ENCODE measurements around the gene SON. TPM values are rescaled to one million over a fixed set of nuclear protein-coding genes. Genes with fewer than 3 reads are reported as not detected.
"Not testable (repeated sequence)": the region's sequence is repeated elsewhere in the genome, so short reads cannot be mapped to it uniquely, and the experiment has no call there.

Gene SON
- total RNA-seq, 1 experiment from 2014 or later: 183 TPM

- ATAC-seq (no peak), DNase-seq (ENCODE audit: low read depth, low spot score) (no peak)
- ChIA-PET CTCF (no interaction called here), POLR2A (no interaction called here)
- TF ChIP-seq TCF7L2 (IDR thresholded peaks at IDR 0.05; ENCODE audit: low read depth, low read length): no peak
- TF ChIP-seq POLR2AphosphoS5 (IDR thresholded peaks at IDR 0.05; ENCODE audit: low read depth, low read length): no peak
- TF ChIP-seq SIN3A (IDR thresholded peaks at IDR 0.05; ENCODE audit: borderline replicate concordance, insufficient read depth, low read depth, low read length): no peak
- TF ChIP-seq, protein P1, sequence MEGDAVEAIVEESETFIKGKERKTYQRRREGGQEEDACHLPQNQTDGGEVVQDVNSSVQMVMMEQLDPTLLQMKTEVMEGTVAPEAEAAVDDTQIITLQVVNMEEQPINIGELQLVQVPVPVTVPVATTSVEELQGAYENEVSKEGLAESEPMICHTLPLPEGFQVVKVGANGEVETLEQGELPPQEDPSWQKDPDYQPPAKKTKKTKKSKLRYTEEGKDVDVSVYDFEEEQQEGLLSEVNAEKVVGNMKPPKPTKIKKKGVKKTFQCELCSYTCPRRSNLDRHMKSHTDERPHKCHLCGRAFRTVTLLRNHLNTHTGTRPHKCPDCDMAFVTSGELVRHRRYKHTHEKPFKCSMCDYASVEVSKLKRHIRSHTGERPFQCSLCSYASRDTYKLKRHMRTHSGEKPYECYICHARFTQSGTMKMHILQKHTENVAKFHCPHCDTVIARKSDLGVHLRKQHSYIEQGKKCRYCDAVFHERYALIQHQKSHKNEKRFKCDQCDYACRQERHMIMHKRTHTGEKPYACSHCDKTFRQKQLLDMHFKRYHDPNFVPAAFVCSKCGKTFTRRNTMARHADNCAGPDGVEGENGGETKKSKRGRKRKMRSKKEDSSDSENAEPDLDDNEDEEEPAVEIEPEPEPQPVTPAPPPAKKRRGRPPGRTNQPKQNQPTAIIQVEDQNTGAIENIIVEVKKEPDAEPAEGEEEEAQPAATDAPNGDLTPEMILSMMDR (IDR thresholded peaks at IDR 0.05): no peak
- TF ChIP-seq REST (IDR thresholded peaks at IDR 0.05; ENCODE audit: insufficient read depth in 1 of 2, low read depth in 2 of 2, low read length in 1 of 2): no peak
- BruUV-seq (replicated peaks): no TSS peak
- no peaks in the 10 kb centered on the region for H3K9me3 ChIP-seq (ENCODE audit: control insufficient read depth, insufficient read depth, low read depth, low read length)
- no peaks in the 10 kb centered on the region for H3K36me3 ChIP-seq (ENCODE audit: control insufficient read depth, insufficient read depth, low read length)
- no peak overlapping the region for H3K4me3 ChIP-seq (ENCODE audit: low read depth in 2 of 2, low read length in 2 of 2)
- no peaks in the 10 kb centered on the region for H3K27me3 ChIP-seq (ENCODE audit: control insufficient read depth, insufficient read depth, low read length)
- in situ Hi-C loops (cut with HindIII; ENCODE audit: low pct_unique_long_range_greater_than_20kb, low sequenced_read_pairs): no loop called here
- intact Hi-C loops (cut with micrococcal nuclease; ENCODE audit: unreplicated experiment): no loop called here
- H3K4me1 ChIP-seq (ENCODE audit: control insufficient read depth, insufficient read depth, low read length): no peaks in the 10 kb centered on the region
- no peak overlapping the region for H3K27ac ChIP-seq (ENCODE audit: low read length)
Observed at GRCh38 chr21:33496345-33496744, 46.5 kb upstream of the SON start.

DNA sequence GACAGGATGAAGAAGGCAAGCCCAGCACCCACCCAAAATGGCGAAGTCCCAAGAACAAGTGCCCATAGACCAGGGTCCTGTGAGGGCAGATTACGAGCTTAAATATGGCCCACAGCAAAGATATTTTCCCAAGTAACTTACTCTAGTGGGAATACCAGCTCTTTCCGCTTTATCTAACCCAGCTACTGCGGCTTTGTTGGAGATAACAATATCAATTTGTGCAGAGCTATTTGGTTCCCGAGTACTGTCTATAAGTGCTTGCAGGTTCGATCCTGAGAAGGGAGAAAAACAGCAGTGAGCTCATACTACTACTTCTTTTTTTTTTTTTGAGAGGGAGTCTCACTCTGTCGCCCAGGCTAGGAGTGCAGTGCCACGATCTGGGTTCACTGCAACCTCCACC is 37.0 kb upstream of the SON start:
- ATAC-seq (no peak), DNase-seq (ENCODE audit: low read depth, low spot score) (no peak)
- BruUV-seq (replicated peaks): no TSS peak
- intact Hi-C loops (cut with micrococcal nuclease; ENCODE audit: unreplicated experiment): no loop called here
- H3K4me1 ChIP-seq (ENCODE audit: control insufficient read depth, insufficient read depth, low read length): no peaks in the 10 kb centered on the region
- no peaks in the 10 kb centered on the region for H3K27me3 ChIP-seq (ENCODE audit: control insufficient read depth, insufficient read depth, low read length)
- H3K36me3 ChIP-seq (ENCODE audit: control insufficient read depth, insufficient read depth, low read length): peaks cover 7% of the 10 kb centered on the region
- H3K9me3 ChIP-seq (ENCODE audit: control insufficient read depth, insufficient read depth, low read depth, low read length): no peaks in the 10 kb centered on the region
- ChIA-PET CTCF (no interaction called here), POLR2A (interaction anchor here (0.6 kb wide), 1 partner anchor 83 kb away, joined by 9 read pairs; no protein-coding TSS in a partner anchor)
- no peak overlapping the region for H3K27ac ChIP-seq (ENCODE audit: low read length)
- no peak overlapping the region for H3K4me3 ChIP-seq (ENCODE audit: low read depth in 2 of 2, low read length in 2 of 2)
- in situ Hi-C loops (cut with HindIII; ENCODE audit: low pct_unique_long_range_greater_than_20kb, low sequenced_read_pairs): no loop called here
- TF ChIP-seq POLR2AphosphoS5 (IDR thresholded peaks at IDR 0.05; ENCODE audit: low read depth, low read length) (no peak), SIN3A (IDR thresholded peaks at IDR 0.05; ENCODE audit: borderline replicate concordance, insufficient read depth, low read depth, low read length) (no peak), TCF7L2 (IDR thresholded peaks at IDR 0.05; ENCODE audit: low read depth, low read length) (no peak), REST (IDR thresholded peaks at IDR 0.05; ENCODE audit: insufficient read depth in 1 of 2, low read depth in 2 of 2, low read length in 1 of 2) (no peak)
- TF ChIP-seq, protein P1 (IDR thresholded peaks at IDR 0.05): no peak

- H3K9me3 ChIP-seq (ENCODE audit: control insufficient read depth, insufficient read depth, low read depth, low read length); H3K27ac ChIP-seq (ENCODE audit: low read length); CTCF ChIA-PET; BruUV-seq (replicated peaks); POLR2A ChIA-PET; intact Hi-C loops (cut with micrococcal nuclease; ENCODE audit: unreplicated experiment); H3K27me3 ChIP-seq (ENCODE audit: control insufficient read depth, insufficient read depth, low read length); H3K4me1 ChIP-seq (ENCODE audit: control insufficient read depth, insufficient read depth, low read length); DNase-seq (ENCODE audit: low read depth, low spot score); ATAC-seq; H3K4me3 ChIP-seq (ENCODE audit: low read depth in 2 of 2, low read length in 2 of 2); in situ Hi-C loops (cut with HindIII; ENCODE audit: low pct_unique_long_range_greater_than_20kb, low sequenced_read_pairs): not testable (repeated sequence)
- H3K36me3 ChIP-seq (ENCODE audit: control insufficient read depth, insufficient read depth, low read length): peaks cover 13% of the 10 kb centered on the region
Observed at GRCh38 chr21:33507003-33507402, 35.8 kb upstream of the SON start.
